Hematopoietic multipotent progenitor cell (in vitro differentiated cells): ENCODE results near the gene CAMK1D. TPM values are rescaled to one million over a fixed set of nuclear protein-coding genes. Genes with fewer than 3 reads are reported as not detected.

Source experiments
- DNase-seq, 3 donors: peaks; one replicate each; pipeline ENCODE4 v3.0.0-alpha.2; 2011 to 2015; ENCODE audit warnings: low read depth in 2 of 3, low spot score in 2 of 3
- total RNA-seq: library from RNA; depleted of rRNA; stranded (reverse); fragments of >200 nt; gene quantifications from one replicate; pipeline ENCODE4 v1.2.3, GENCODE V29; 2012

Gene CAMK1D
- total RNA-seq, 1 donor: 25.6 TPM

GRCh38 chr10:12829831-12830390, 480.6 kb downstream of the CAMK1D start:
- DNase-seq: no peak

GRCh38 chr10:12832096-12832495, 482.7 kb downstream of the CAMK1D start:
- no peak for DNase-seq

- DNase-seq: no peak
Observed at GRCh38 chr10:12833451-12833850, 484.1 kb downstream of the CAMK1D start.

- DNase-seq: no peak
Observed at GRCh38 chr10:12834116-12834665, 484.8 kb downstream of the CAMK1D start.

- DNase-seq: no peak
Observed at GRCh38 chr10:12834721-12835120, 485.4 kb downstream of the CAMK1D start.

GRCh38 chr10:12835709-12836108, 486.4 kb downstream of the CAMK1D start:
- DNase-seq: no peak

- DNase-seq: no peak
Observed at GRCh38 chr10:12838366-12838765, 489.0 kb downstream of the CAMK1D start.

- DNase-seq: no peak
Observed at GRCh38 chr10:12838995-12839927, 489.9 kb downstream of the CAMK1D start.

GRCh38 chr10:12839941-12840611, 490.7 kb downstream of the CAMK1D start:
- no peak for DNase-seq

- no peak for DNase-seq
Observed at GRCh38 chr10:12841426-12841825, 492.1 kb downstream of the CAMK1D start.

GRCh38 chr10:12841826-12842225, 492.5 kb downstream of the CAMK1D start:
- no peak for DNase-seq

- no peak for DNase-seq
Observed at GRCh38 chr10:12842310-12842709, 493.0 kb downstream of the CAMK1D start.

- no peak for DNase-seq
Observed at GRCh38 chr10:12843296-12843945, 494.1 kb downstream of the CAMK1D start.

- DNase-seq: peak in 1 of 3 donors; percentile 29
Observed at GRCh38 chr10:12844811-12845483, 495.6 kb downstream of the CAMK1D start.

- no peak for DNase-seq
Observed at GRCh38 chr10:12846718-12847117, 497.4 kb downstream of the CAMK1D start.

GRCh38 chr10:12847361-12847975, 498.1 kb downstream of the CAMK1D start:
- no peak for DNase-seq

- no peak for DNase-seq
Observed at GRCh38 chr10:12848439-12849173, 499.3 kb downstream of the CAMK1D start.

GRCh38 chr10:12849319-12850181, 500.2 kb downstream of the CAMK1D start:
- peak in 2 of 3 donors; percentile 79 to 90 for DNase-seq
